HL-60 (cell line): Measurements from ENCODE around the gene TMEM87B.

Experiments
- GABPA ChIP-seq: IDR thresholded peaks from 2 replicates; pipeline ENCODE4 v1.6.1; 2012; ENCODE audit warnings: low read depth
- POLR2AphosphoS5 ChIP-seq: IDR thresholded peaks from 2 replicates; pipeline ENCODE4 v1.6.1; 2012; ENCODE audit warnings: low read depth
- TF ChIP-seq, protein P1 (sequence below): IDR thresholded peaks from one replicate; pipeline ENCODE4 v1.5.1; 2011; ENCODE audit warnings: low read length, control low read depth, inconsistent platforms; ENCODE audit not compliant: insufficient read depth
- TF ChIP-seq, protein P2 (sequence below): IDR thresholded peaks from 2 replicates; pipeline ENCODE4 v1.6.1; 2012; ENCODE audit warnings: low read depth; ENCODE audit not compliant: insufficient replicate concordance

DNA sequence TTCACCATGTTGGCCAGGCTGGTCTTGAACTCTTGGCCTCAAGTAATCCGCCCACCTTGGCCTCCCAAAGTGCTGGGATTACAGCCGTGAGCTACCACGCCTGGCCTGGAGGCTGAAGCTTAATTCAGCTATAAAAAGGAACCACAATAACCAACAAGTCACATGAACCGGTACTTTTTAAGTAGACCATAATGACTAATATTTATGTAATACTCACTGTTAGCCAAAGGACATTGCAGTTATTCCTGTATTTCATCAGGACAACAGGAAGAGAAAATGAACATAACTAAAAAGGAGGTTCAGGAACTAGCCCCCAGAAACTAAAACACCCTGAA is 49.0 kb upstream of the TMEM87B start:
- TF ChIP-seq, protein P1, sequence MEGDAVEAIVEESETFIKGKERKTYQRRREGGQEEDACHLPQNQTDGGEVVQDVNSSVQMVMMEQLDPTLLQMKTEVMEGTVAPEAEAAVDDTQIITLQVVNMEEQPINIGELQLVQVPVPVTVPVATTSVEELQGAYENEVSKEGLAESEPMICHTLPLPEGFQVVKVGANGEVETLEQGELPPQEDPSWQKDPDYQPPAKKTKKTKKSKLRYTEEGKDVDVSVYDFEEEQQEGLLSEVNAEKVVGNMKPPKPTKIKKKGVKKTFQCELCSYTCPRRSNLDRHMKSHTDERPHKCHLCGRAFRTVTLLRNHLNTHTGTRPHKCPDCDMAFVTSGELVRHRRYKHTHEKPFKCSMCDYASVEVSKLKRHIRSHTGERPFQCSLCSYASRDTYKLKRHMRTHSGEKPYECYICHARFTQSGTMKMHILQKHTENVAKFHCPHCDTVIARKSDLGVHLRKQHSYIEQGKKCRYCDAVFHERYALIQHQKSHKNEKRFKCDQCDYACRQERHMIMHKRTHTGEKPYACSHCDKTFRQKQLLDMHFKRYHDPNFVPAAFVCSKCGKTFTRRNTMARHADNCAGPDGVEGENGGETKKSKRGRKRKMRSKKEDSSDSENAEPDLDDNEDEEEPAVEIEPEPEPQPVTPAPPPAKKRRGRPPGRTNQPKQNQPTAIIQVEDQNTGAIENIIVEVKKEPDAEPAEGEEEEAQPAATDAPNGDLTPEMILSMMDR: no peak
- TF ChIP-seq, protein P2, sequence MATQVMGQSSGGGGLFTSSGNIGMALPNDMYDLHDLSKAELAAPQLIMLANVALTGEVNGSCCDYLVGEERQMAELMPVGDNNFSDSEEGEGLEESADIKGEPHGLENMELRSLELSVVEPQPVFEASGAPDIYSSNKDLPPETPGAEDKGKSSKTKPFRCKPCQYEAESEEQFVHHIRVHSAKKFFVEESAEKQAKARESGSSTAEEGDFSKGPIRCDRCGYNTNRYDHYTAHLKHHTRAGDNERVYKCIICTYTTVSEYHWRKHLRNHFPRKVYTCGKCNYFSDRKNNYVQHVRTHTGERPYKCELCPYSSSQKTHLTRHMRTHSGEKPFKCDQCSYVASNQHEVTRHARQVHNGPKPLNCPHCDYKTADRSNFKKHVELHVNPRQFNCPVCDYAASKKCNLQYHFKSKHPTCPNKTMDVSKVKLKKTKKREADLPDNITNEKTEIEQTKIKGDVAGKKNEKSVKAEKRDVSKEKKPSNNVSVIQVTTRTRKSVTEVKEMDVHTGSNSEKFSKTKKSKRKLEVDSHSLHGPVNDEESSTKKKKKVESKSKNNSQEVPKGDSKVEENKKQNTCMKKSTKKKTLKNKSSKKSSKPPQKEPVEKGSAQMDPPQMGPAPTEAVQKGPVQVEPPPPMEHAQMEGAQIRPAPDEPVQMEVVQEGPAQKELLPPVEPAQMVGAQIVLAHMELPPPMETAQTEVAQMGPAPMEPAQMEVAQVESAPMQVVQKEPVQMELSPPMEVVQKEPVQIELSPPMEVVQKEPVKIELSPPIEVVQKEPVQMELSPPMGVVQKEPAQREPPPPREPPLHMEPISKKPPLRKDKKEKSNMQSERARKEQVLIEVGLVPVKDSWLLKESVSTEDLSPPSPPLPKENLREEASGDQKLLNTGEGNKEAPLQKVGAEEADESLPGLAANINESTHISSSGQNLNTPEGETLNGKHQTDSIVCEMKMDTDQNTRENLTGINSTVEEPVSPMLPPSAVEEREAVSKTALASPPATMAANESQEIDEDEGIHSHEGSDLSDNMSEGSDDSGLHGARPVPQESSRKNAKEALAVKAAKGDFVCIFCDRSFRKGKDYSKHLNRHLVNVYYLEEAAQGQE: no peak
- no peak for TF ChIP-seq POLR2AphosphoS5
- TF ChIP-seq GABPA: no peak
